Kidney (tissue), 14 donors: ENCODE data around the gene CFAP74. TPM values are rescaled to one million over a fixed set of nuclear protein-coding genes. Genes with fewer than 3 reads are reported as not detected.

ENCODE experiments used
- DNase-seq, 5 donors: peaks; one replicate each; pipeline ENCODE4 v3.0.0-alpha.2; 2013 to 2020
- FAIRE-seq: peaks from 2 replicates; lab custom pipeline; 2012; peaks lifted over from hg19 to GRCh38; lab: Jason Lieb, UNC
- H3K27ac ChIP-seq, 2 donors: one replicate each; pipeline ENCODE4 v1.7.0; 2013; ENCODE audit warnings: low read depth in 2 of 2, low read length in 2 of 2, inconsistent platforms in 1 of 2
- H3K27me3 ChIP-seq: one replicate; pipeline ENCODE4 v1.7.1; 2013; ENCODE audit warnings: low read length, inconsistent platforms; ENCODE audit not compliant: control insufficient read depth, insufficient read depth
- H3K36me3 ChIP-seq, 3 donors: one replicate each; pipeline versions ENCODE4 v1.7.0 to v1.7.1; 2013; ENCODE audit warnings: low read length in 3 of 3, control low read depth in 1 of 3, inconsistent platforms in 1 of 3; ENCODE audit not compliant: insufficient read depth in 3 of 3, control insufficient read depth in 2 of 3
- H3K4me1 ChIP-seq, 3 donors: one replicate each; pipeline versions ENCODE4 v1.7.0 to v1.7.1; 2013; ENCODE audit warnings: low read length in 3 of 3, inconsistent platforms in 1 of 3, low read depth in 1 of 3; ENCODE audit not compliant: control insufficient read depth in 2 of 3, insufficient read depth in 2 of 3
- H3K4me3 ChIP-seq, 3 donors: one replicate each; pipeline versions ENCODE4 v1.7.0 to v1.8.1; 2013; ENCODE audit warnings: low read length in 3 of 3, control low read depth in 1 of 3, inconsistent platforms in 1 of 3
- H3K9ac ChIP-seq, 3 donors: one replicate each; pipeline versions ENCODE4 v1.7.0 to v1.7.1; 2013; ENCODE audit warnings: low read length in 3 of 3, control low read depth in 1 of 3, inconsistent platforms in 1 of 3
- H3K9me3 ChIP-seq, 3 donors: one replicate each; pipeline versions ENCODE4 v1.7.0 to v1.7.1; 2013; ENCODE audit warnings: low read length in 3 of 3, control low read depth in 1 of 3, inconsistent platforms in 1 of 3; ENCODE audit not compliant: control insufficient read depth in 2 of 3, insufficient read depth in 1 of 3
- CTCF ChIP-seq: IDR thresholded peaks from 3 replicates; pipeline ENCODE4 v1.5.1; 2012; ENCODE audit warnings: mild to moderate bottlenecking, moderate library complexity, borderline replicate concordance; ENCODE audit not compliant: insufficient read depth; ENCODE audit errors: extremely low read depth
- intact Hi-C: fragments of 100-400 bp; cut with DNase I; formaldehyde crosslinking; loops from one replicate; pipeline ENCODE4 v1.11.1; 2022
- polyA plus RNA-seq: library from polyadenylated mRNA; stranded (reverse); fragments of 350-450 nt; fragmentation: Illumina TruSeq; extraction: RNeasy Lipid Tissue Mini Kit (QIAGEN cat#74804); gene quantifications from one replicate; pipeline ENCODE4 v1.2.3, GENCODE V29; 2014; ENCODE audit warnings: low read depth, low replicate concordance; ENCODE audit not compliant: insufficient read depth
- total RNA-seq: library from RNA; stranded (reverse); fragmentation: NEBNext Ultra II Directional; extraction: Animal tissue kit (Norgen Biotek cat#: 25700); gene quantifications from one replicate; pipeline ENCODE4 v1.2.1, GENCODE V29; 2021
- donor health status: control.
- donor health status: control.
- donor health status: control.
- donor health status: control.
- donor health status: control.
- donor health status: DM: yes; HTN: yes; CAD: no.
- donor health status: Normal renal cell carcinoma (clear cell type).

The CFAP74 gene
- total and polyA plus RNA-seq, 2 donors from 2014 or later: not detected

GRCh38 chr1:2019571-2020309 lies 16.2 kb upstream of the CFAP74 start:
- Histone ChIP-seq H3K9ac (no peak overlapping the region), H3K4me3 (no peak overlapping the region), H3K36me3 (no peaks in the 10 kb centered on the region), H3K9me3 (no peaks in the 10 kb centered on the region), H3K4me1 (no peaks in the 10 kb centered on the region), H3K27me3 (peaks cover 5% of the 10 kb centered on the region), H3K27ac (no peak overlapping the region)
- intact Hi-C loops: no loop called here
- TF ChIP-seq CTCF: no peak
- FAIRE-seq (no peak), DNase-seq (peak in 4 of 5 donors; percentile 36 to 78 (median 68))

- Histone ChIP-seq H3K4me3 (no peak within 1 kb of the TSS), H3K36me3 (no peaks in the 10 kb centered on the region), H3K9ac (no peak within 1 kb of the TSS), H3K27me3 (peaks cover 5% of the 10 kb centered on the region), H3K27ac (no peak within 1 kb of the TSS), H3K9me3 (no peaks in the 10 kb centered on the region), H3K4me1 (no peaks in the 10 kb centered on the region)
- FAIRE-seq (no peak), DNase-seq (peak in 3 of 5 donors; percentile 26 to 59 (median 36))
- TF ChIP-seq CTCF: no peak
- intact Hi-C loops: no loop called here
Measured at GRCh38 chr1:2019172-2019543, 15.6 kb upstream of the CFAP74 start, which contains the start of gene GABRD. Gene GABRD (plus strand): TSS chr1:2019345. CDS start chr1:2019424, 79 bp downstream.

DNA sequence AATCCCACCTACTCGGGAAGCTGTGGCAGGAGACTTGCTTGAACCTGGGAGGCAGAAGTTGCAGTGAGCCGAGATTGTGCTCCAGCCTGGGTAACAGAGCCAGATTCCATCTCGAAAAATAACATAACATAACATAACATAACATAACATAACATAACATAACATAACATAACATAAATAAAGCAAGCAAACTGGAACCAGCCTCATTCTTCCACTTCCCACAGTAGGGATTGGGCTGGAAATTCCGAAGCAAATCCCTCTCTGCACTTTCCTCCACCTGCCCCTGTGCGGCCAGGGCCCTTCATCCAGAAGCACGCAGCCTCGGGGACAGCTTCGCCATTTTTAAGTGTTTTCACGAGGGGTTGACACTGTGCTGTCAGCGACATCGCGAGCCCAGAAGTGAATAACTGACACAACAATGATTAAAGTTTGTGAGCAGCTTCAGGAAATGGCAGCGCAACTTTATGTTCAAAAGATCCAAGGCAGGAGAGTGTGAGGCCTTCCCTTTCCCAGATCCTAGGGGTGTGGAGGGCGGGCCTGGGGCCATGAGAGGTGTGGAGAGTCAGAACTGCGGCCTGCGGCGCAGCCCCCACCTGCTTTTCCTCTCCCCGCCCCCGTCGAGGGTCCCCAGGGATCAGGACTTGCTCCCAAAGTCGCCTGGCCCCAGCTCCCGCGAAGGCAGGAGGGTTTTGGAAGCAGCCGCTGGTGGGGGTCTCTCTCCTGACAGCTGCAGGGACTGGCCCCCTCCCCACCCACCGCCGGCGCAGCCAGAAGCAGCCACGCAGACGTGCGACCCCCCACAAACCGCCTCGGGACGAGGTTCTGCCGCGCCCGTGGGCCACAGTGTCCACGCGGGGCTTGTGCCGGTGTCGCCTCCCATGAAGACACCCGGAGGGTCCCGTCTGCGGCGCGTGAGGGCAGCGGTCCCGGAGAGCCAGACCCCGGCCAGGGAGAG lies 14.9 kb upstream of the CFAP74 start:
- Histone ChIP-seq H3K36me3 (no peaks in the 10 kb centered on the region), H3K9me3 (no peaks in the 10 kb centered on the region), H3K27ac (no peak overlapping the region), H3K4me1 (no peaks in the 10 kb centered on the region), H3K27me3 (peaks cover 5% of the 10 kb centered on the region), H3K4me3 (no peak overlapping the region), H3K9ac (no peak overlapping the region)
- intact Hi-C loops: no loop called here
- TF ChIP-seq CTCF: no peak
- no peak for FAIRE-seq
- DNase-seq: peak in 1 of 5 donors; percentile 72
